Left ventricle myocardium inferior (tissue), 1 donor: ENCODE results near the gene THSD7B. TPM values are rescaled to one million over a fixed set of nuclear protein-coding genes. Genes with fewer than 3 reads are reported as not detected.

Source experiments
- DNase-seq: peaks from one replicate; pipeline ENCODE4 v3.0.0-alpha.2; 2020
- H3K27ac ChIP-seq: fragments of 200-600 bp; replicated peaks from 2 replicates; pipeline ENCODE4 v1.8.0; 2021
- H3K27me3 ChIP-seq: fragments of 200-600 bp; 2 replicates; pipeline ENCODE4 v1.8.0; 2021; ENCODE audit warnings: low read depth
- H3K36me3 ChIP-seq: fragments of 200-600 bp; 2 replicates; pipeline ENCODE4 v1.8.0; 2021
- H3K4me1 ChIP-seq: fragments of 200-600 bp; 2 replicates; pipeline ENCODE4 v1.8.0; 2021
- H3K4me3 ChIP-seq: fragments of 200-600 bp; 2 replicates; pipeline ENCODE4 v1.8.0; 2021; ENCODE audit warnings: mild to moderate bottlenecking, moderate library complexity
- H3K9me3 ChIP-seq: fragments of 200-600 bp; replicated peaks from 2 replicates; pipeline ENCODE4 v1.8.0; 2021
- CTCF ChIP-seq: fragments of 200-600 bp; IDR thresholded peaks from 2 replicates; pipeline ENCODE4 v1.8.0; 2021; ENCODE audit warnings: antibody characterized with exemption, mild to moderate bottlenecking, borderline replicate concordance
- intact Hi-C: fragments of 100-400 bp; cut with micrococcal nuclease; formaldehyde crosslinking; loops from one replicate; pipeline ENCODE4 v1.11.0; 2022
- total RNA-seq: library from RNA; stranded (reverse); fragmentation: NEBNext Ultra II Directional; extraction: Animal tissue kit (Norgen Biotek cat#: 25700); gene quantifications from one replicate; pipeline ENCODE4 v1.2.1, GENCODE V29; 2021
- donor health status: DM: no; HTN: yes; CAD: no; lungs with severe emphysema.

THSD7B gene
- total RNA-seq, 1 donor from 2014 or later: 0.22 TPM

- intact Hi-C loops: no loop called here
- no peak for TF ChIP-seq CTCF
- no peak for DNase-seq
Measured at GRCh38 chr2:136785215-136785614, 19.9 kb downstream of the THSD7B start.

GRCh38 chr2:136787970-136788369 lies 22.6 kb downstream of the THSD7B start:
- intact Hi-C loops: no loop called here
- no peak for DNase-seq
- H3K4me3 ChIP-seq: no peak overlapping the region
- no peaks in the 10 kb centered on the region for H3K36me3 ChIP-seq
- no peak overlapping the region for H3K27ac ChIP-seq
- TF ChIP-seq CTCF: no peak
- H3K27me3 ChIP-seq: peaks cover 12% of the 10 kb centered on the region
- no peaks in the 10 kb centered on the region for H3K9me3 ChIP-seq
- no peaks in the 10 kb centered on the region for H3K4me1 ChIP-seq

More at GRCh38 chr2:136785215-136785614, 19.9 kb downstream of the THSD7B start:
- peaks cover 7% of the 10 kb centered on the region for H3K27me3 ChIP-seq
- no peak overlapping the region for H3K4me3 ChIP-seq
- no peaks in the 10 kb centered on the region for H3K4me1 ChIP-seq
- H3K27ac ChIP-seq: no peak overlapping the region
- no peaks in the 10 kb centered on the region for H3K36me3 ChIP-seq
- H3K9me3 ChIP-seq: no peaks in the 10 kb centered on the region

- H3K4me1 ChIP-seq: no peaks in the 10 kb centered on the region
- no peaks in the 10 kb centered on the region for H3K9me3 ChIP-seq
- no peaks in the 10 kb centered on the region for H3K36me3 ChIP-seq
- DNase-seq: no peak
- intact Hi-C loops: no loop called here
- H3K27me3 ChIP-seq: peaks cover 5% of the 10 kb centered on the region
- H3K4me3 ChIP-seq: no peak overlapping the region
- TF ChIP-seq CTCF: no peak
- H3K27ac ChIP-seq: no peak overlapping the region
Measured at GRCh38 chr2:136796339-136796738, 31.0 kb downstream of the THSD7B start.

GRCh38 chr2:136798766-136799165 lies 33.4 kb downstream of the THSD7B start:
- TF ChIP-seq CTCF: no peak
- no peak overlapping the region for H3K4me3 ChIP-seq
- intact Hi-C loops: no loop called here

GRCh38 chr2:136801661-136802060 lies 36.3 kb downstream of the THSD7B start:
- intact Hi-C loops: no loop called here

More at GRCh38 chr2:136798766-136799165, 33.4 kb downstream of the THSD7B start:
- no peaks in the 10 kb centered on the region for H3K4me1 ChIP-seq
- H3K27ac ChIP-seq: no peak overlapping the region
- H3K9me3 ChIP-seq: no peaks in the 10 kb centered on the region
- no peaks in the 10 kb centered on the region for H3K27me3 ChIP-seq
- no peak for DNase-seq
- no peaks in the 10 kb centered on the region for H3K36me3 ChIP-seq

More at GRCh38 chr2:136801661-136802060, 36.3 kb downstream of the THSD7B start:
- Histone ChIP-seq H3K27ac (no peak overlapping the region), H3K36me3 (no peaks in the 10 kb centered on the region), H3K4me1 (no peaks in the 10 kb centered on the region), H3K27me3 (no peaks in the 10 kb centered on the region), H3K4me3 (no peak overlapping the region), H3K9me3 (peaks cover 13% of the 10 kb centered on the region)
- no peak for TF ChIP-seq CTCF
- no peak for DNase-seq
